H54 (cell line): Measurements from ENCODE around the gene PARP16.

Experiments used
- DNase-seq: peaks from one replicate; pipeline ENCODE4 v3.0.0; 2011; ENCODE audit warnings: low spot score, mixed read lengths; ENCODE audit not compliant: insufficient read length
- FAIRE-seq: peaks from 3 replicates; lab custom pipeline; 2011; peaks lifted over from hg19 to GRCh38; lab: Jason Lieb, UNC
- POLR2A ChIP-seq: IDR thresholded peaks from 2 replicates; pipeline ENCODE4 v1.6.1; 2011; ENCODE audit warnings: low read depth, mild to moderate bottlenecking, low read length

Gene PARP16, protein sequence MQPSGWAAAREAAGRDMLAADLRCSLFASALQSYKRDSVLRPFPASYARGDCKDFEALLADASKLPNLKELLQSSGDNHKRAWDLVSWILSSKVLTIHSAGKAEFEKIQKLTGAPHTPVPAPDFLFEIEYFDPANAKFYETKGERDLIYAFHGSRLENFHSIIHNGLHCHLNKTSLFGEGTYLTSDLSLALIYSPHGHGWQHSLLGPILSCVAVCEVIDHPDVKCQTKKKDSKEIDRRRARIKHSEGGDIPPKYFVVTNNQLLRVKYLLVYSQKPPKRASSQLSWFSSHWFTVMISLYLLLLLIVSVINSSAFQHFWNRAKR

DNA sequence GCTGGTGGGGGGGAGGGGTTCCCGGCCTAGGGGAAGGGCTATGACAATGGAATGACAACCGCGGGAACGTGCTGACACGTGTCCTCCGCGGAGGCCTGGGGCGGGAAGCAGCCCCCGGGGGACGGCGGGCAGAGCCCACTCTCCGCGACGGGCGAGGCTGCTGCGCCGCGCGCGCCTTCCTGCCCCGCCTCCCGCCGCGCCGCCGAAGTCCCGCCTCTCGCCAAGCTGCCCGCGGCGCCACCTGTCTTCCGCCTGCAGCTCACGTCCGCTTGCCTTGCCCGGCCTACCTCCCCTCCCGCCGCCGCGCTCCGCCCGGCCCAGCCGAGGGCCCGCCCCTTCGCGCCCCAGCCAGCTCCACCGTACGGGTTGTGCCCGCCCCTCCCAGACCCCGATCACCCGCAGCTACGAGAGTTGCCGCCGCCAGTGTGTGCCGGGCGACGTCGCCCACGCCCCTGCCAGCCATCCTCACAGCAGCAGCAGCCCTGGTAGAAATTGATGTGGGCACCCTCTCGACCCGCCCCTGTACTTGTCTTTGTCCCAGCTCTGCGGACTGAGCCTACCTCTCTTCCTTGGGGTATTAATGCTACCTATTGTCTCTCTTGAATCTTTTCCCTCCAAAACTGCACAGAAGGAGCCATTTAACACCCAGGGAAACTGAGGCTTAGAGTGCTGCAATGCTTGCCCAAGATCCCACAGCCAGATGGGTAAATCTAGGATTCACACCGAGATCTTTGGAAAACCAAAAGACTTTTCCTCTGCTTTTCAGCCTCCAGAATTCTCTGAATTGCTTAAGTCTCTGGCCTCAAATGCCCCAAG lies at the start of gene PARP16:
TSS of gene PARP16 (minus strand) at position 180 of the 816 bp plus-strand sequence. CDS start 457 bp downstream, outside the sequence.
- peak; percentile 81 for TF ChIP-seq POLR2A
- peak; percentile 72 for DNase-seq
- FAIRE-seq = no peak

DNA sequence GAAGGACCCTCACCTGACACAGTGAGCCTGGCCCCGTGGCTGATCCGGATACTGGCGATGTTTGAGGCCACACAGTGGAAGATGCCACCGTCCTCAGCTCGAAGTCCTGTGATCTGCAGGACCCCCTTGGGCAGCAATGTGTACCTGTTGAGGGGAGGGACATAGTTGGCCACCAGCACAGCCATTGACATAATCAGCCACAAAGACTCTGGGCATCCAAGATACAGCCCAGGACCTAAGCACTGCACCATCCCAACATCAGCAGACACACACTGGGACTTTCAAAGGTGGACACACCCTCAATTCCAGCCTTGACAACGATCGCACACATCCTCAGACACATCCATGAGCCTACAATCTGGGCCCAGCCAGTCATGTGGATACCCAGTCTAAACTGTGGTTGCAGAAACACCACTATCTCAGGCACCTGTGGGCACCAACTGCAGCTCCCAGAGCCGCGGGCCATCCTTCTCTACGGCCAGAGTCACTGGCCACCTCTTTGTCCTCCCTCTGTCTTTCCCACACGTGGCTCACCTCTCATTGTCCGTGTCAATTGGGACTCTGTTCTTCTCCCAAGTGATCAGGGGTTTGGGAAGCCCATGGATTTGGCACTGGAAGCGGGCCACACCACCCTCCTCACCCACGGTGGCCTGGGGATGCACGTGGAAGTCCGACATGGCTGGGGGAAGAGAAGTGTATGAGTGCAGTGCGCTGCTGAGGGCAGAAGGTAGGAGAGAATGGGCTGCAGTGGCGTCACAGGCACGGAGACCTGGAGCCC lies 48.8 kb upstream of the PARP16 start:
- FAIRE-seq = no peak
- TF ChIP-seq POLR2A = no peak
- no peak for DNase-seq

DNA sequence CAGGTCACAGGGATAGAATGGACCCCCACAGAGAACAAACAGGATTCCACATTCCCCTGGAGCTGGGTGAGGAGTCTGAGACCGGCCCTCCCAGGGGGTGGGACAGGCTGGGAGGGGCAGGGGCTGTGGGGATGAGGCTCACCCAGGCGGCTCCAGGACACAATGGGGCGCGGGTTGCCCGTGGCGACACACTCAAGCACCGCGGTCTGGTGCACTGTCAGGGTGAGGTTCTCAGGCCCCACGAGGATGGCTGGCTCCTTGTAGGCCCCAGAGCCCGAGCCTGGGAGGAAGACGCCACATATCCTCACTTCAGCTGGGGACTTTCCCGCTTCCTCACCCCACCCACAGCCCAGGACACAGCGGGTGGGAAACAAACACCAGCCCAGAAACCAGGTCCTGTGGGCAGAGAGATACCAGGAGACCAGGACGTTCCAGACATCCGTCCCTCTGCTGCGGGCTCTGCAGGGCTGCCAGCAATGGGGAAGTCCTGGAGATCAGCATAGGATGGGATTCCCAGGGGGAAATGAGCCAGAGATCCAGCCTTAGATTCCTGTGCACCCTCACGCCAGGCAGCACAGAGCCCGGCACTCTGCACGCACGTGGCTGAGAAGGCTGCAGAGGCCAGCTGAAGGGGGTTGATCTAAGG lies 48.0 kb upstream of the PARP16 start:
- no peak for TF ChIP-seq POLR2A
- no peak for FAIRE-seq
- DNase-seq = no peak

DNA sequence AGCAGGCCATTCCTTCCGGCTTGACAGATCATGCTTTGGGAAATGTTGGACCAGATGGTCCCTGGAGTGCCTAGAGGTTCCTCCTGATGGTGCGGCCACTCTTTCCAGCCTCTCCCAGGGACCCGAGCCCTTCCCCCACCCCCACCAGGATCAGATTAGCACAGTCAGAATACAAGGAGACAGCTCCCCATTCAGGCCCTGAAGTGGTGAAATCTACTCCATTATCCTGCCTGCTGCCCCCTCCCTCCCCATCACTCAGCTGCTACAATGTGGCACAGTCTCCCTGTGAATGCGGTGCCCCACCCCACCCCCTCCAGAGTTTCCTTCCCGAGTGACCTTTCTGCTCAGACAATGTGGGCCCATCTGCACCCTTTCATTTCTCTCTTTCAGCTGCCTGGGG lies 47.2 kb upstream of the PARP16 start:
- no peak for TF ChIP-seq POLR2A
- DNase-seq (no peak), FAIRE-seq (no peak)

DNA sequence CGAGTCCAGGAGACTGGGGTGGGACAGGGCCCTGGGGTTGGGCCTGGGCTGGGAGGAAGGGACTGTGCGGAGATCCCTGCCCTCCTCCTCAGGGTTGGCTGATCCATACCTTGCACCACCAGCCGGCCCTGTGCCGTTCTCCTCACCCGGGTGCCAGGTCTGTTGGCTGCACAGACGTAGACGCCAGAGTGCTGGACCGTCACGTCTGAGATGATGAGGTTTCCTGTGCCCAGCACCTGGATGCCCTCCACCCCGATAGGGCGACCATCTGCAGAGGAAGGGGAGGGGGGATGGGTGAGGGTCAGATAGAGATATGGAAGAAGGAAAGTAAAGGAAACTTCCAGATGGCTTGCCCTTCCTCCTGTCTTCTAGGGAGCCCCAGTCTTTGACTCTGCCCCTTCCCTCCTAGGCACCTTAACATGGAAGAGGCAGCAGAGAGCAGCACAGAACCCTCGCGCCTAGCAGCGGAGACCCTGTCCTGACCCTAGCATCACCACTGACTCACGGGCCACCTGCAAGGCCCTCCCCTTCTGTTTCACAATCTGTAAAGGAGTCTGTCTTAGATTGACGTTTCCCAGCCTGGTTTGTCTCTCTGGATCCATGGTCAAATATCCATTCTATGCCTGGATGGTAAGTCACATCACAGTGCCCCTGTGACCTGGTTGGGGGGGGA lies 46.6 kb upstream of the PARP16 start:
- DNase-seq (no peak), FAIRE-seq (no peak)
- no peak for TF ChIP-seq POLR2A

DNA sequence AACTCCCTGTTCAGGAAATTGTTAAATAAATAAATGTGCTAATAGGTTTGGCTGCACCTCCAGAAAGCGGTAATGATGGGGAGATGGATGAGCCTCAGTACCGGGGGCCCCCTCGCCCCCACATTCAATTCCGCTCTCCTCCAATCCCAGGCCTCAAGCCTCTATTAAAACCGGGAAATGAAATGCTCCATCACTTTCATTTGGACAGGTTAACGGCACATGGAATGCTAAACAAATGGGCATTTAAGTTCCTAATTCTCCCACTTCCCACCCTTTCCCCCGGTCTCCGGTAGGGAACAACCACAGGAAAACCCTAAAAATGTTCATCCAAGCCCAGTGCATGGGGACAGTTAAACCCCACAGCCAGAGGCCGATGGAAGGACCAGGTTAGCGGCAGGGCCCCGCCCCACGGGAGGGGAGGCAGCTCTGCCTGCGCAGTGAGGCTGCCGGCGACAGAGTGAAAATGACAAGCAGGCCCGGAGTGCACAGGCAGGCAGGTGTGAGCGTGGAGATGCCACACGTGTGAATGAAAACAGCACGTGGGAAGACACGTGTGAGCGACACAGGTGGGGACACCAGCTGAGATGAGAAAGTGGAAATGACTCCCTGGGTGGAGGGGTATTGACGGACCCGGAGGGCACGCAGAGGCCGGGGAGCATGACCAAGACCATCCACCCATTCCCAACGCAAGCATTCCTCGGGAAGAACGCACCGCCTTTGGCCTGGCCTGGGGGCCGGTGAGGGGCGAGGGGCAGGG lies 45.9 kb upstream of the PARP16 start:
- no peak for TF ChIP-seq POLR2A
- no peak for FAIRE-seq
- DNase-seq = no peak

DNA sequence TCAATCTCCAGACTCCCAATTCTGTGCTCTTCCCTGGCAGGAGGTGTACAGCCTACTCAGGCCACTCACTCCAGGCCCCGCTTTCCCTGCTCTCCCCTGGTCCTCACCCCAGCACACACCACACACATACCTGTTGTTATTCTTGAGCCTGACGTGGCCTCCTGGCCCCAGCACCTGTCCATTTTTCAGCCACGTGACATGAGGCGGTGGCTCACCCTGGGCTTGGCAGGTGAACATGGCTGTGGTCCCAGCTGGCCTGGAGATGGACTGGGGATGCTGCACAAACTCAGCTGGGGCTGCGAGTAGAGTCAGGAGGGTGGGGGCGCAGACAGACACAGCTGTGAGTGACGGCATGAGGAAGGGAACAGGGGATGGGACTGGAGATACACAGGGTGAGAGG lies 45.1 kb upstream of the PARP16 start:
- TF ChIP-seq POLR2A = no peak
- DNase-seq = no peak
- FAIRE-seq = no peak

DNA sequence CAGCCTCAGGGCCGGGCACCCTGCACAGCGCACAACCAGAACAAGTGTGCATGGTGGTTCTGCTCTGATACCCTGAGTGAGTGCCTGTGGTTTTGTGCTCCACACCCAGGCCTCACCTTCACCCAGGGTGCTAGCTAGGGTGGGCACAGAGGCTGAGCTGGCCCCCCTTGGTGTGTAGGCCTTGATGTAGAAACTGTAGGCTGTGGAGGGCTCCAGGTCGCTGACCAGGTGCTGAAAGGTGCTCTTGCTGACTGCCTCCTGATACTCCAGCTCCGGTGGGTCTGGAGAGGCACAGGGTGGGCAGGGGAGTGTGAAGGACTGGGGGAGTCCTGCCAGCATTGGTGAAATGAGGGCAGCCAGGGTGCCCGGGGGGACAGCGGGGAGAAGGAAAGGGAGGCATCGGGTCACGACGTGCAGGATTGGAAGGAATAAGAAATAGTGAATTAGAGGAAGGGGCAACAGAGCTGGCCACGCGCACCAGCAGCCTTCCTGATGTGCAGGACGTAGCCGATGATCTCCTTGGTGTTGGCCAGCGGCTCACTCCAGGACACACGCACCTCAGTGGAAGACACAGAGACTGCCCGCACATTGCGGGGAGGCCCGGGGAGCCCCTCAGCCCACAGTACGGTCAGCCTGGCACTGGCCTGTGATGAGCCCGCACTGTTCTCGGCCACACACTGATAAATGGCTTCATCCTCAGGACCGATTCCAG lies 44.4 kb upstream of the PARP16 start:
- DNase-seq (no peak), FAIRE-seq (no peak)
- TF ChIP-seq POLR2A = no peak

DNA sequence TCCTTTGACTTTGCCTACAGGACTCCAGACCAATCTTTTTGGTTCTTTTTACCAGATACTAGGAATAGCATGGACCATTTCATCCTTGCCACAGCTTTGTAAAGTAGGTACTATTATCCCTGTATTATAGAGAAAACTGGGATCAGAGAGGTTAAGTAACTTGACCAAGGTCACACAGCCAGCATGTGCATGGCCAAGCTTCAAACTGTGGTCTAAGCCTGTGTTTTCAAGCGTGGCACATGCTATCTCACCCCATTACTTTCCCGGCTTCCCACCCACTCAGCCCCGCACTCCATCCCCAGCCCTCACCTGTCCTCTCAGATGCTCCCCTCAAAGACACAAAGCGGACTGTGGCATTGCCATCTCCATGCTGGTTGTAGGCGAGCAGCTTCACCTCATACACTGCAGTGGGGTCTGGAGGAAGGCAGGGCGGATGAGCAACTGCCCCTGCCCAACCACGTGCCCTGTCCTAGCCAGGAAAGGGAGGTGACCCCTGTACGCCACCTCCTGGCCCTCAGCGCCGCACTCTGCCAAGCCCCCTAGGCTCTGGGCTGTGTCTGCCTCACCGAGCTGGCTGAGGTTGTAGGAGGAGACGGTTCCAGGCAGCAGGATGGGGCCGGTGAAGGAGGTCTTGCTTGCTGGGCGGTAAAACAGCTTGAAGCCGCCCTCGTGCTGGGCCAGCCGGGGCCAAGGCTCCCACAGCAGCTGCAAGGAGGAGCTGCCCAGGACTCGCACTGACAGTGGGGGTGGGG lies 43.5 kb upstream of the PARP16 start:
- TF ChIP-seq POLR2A = no peak
- no peak for DNase-seq
- no peak for FAIRE-seq

DNA sequence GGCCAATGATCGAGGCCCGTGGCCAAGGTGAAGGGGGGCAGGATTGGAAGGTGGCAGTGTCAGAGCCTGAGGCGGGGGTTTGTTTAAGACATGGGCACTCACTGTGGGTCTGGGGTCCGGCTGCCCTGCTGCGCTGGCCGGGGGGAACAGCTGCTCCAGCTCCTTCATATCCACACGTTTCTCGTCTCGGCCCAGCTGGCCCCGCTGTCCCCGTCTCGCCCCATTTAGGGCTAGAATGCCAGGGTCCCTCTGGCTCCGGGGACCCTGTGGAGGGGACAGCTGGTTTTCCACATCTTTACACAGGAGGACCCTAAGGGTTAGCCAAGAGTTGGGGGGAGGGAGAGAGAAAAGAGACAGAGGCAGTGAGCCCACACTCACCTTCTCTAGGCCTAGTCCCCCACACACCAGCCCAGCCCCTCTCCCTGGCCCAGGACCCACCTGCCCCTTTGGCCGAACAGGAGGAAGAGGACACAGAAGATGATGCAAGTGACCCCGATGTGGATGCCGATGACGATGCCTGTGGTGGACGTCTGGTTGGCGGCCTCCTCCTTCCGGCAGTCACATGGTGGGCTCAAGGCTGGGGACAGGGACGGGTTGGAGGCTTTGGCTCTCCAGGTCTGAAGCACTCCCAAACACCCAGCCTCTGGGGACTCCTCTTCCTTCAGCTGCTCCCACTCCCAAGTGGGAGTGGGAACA lies 42.8 kb upstream of the PARP16 start:
- no peak for DNase-seq
- TF ChIP-seq POLR2A = no peak
- no peak for FAIRE-seq
